Activated naive CD4-positive, alpha-beta T cell treated with anti-CD3 and anti-CD28 coated beads, Interleukin-2, amount 50 U/mL, for 24 hours (primary cell): ENCODE results near the gene MRPS33.
"Not testable (repeated sequence)": the region's sequence is repeated elsewhere in the genome, so short reads cannot be mapped to it uniquely, and the experiment has no call there.

Experiments
- H3K27ac Mint-ChIP-seq: one replicate; pipeline ENCODE4 v1.8.0; 2021; ENCODE audit warnings: mild to moderate bottlenecking, mixed read lengths
- H3K27me3 Mint-ChIP-seq: one replicate; pipeline ENCODE4 v1.8.0; 2021; ENCODE audit warnings: mixed read lengths
- H3K36me3 Mint-ChIP-seq: one replicate; pipeline ENCODE4 v1.8.0; 2021; ENCODE audit warnings: mixed read lengths
- H3K4me1 Mint-ChIP-seq: one replicate; pipeline ENCODE4 v1.8.0; 2021; ENCODE audit warnings: mixed read lengths
- H3K4me3 Mint-ChIP-seq: one replicate; pipeline ENCODE4 v1.8.0; 2021; ENCODE audit warnings: mild to moderate bottlenecking, mixed read lengths
- H3K9me3 Mint-ChIP-seq: one replicate; pipeline ENCODE4 v1.8.0; 2021; ENCODE audit warnings: mixed read lengths

MRPS33 gene

DNA sequence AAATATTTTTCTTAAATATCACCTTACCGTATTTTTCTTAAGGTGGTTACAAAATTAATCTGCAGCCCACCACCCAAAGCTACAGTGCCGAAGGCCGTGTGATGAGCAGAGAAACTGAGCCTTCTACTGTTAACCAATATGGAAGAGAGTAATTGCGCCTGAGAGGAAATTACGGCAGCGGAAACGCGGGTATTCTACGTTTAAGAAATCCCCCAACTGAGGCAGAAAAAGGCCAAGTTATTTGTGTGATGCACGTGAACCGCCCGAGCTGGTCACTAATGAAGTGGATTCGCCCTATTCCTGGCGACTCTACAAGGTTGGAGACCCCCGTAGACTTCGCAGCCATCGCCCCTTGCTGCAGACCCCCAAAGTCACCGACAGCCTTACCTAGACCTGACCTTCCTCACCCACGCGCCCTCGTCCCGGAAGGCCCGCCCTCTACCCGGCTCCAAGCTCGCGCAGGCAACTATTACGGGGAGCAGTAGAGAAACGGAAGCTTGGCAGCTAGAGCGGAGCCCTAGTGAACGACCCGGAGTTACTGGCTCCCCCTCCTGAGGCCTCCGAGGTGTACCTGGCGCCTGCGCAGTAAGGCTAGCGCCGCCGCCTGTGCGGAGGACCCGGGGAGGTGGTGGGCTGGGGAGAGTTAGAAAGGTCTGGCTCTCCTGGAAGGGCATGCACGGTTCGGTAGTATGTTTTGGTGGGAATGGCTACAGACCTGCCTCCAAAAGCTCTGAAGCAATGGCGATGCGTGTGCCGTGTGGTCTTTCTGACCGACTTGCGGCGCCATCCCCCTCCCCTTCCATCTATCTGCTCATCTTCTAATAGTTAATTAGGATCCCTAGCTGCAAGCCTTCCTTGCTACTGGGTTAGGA lies at the start of gene MRPS33:
Gene MRPS33 (minus strand): TSS at position 429 of the 872 bp plus-strand sequence. CDS start 4,319 bp downstream, outside the sequence.
- Mint-ChIP-seq H3K36me3 (peaks cover 8% of the 10 kb centered on the region), H3K27me3 (peaks cover 2% of the 10 kb centered on the region), H3K27ac (peak within 1 kb of the TSS; percentile 100), H3K4me1 (peaks cover 48% of the 10 kb centered on the region), H3K4me3 (peak within 1 kb of the TSS; percentile 98), H3K9me3 (no peaks in the 10 kb centered on the region)

DNA sequence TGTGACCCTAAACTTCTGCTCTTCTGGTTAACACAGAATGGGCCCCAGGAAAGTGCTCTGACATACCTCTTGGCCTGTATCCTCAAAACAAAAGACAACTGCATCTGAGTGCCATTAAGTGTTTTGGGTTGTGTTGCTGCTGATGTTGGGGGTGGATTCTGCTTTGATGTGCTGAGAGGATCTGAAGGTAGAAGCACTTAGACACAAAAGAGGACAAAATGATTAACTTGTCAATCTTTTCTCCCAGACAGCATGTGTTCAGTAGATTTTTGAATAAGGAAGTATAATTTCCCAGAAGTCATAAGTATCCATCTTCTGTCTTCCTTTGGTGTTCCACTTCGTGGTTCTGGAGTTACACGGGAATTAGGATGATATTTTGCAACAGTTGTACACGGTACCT lies 43.0 kb upstream of the MRPS33 start:
- Mint-ChIP-seq H3K27me3 (no peaks in the 10 kb centered on the region), H3K36me3 (peaks cover 1% of the 10 kb centered on the region), H3K9me3 (no peaks in the 10 kb centered on the region), H3K4me3 (no peak overlapping the region), H3K4me1 (peaks cover 16% of the 10 kb centered on the region), H3K27ac (no peak overlapping the region)

DNA sequence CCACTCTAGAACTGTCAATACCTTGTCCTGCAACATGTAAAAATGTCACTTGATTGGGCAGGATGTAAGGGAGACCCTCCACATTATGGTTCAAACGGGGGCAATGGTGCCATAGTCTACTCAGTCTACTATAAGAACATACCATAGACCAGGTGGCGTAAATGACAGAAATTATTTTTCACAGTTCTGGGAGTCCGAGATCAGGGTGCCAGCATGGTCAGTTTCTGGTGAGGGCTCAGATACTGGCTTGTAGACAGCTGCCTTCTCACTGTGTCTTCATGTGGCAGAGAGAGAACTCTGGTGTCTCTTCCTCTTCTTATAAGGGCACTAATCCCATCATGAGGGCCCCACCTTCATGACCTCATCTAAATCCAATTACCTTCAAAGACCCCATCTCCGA lies 40.4 kb upstream of the MRPS33 start:
- no peaks in the 10 kb centered on the region for H3K27me3 Mint-ChIP-seq
- H3K27ac Mint-ChIP-seq = no peak overlapping the region
- H3K4me1 Mint-ChIP-seq = peaks cover 19% of the 10 kb centered on the region
- H3K4me3 Mint-ChIP-seq = no peak overlapping the region
- H3K36me3 Mint-ChIP-seq = peaks cover 1% of the 10 kb centered on the region
- no peaks in the 10 kb centered on the region for H3K9me3 Mint-ChIP-seq

DNA sequence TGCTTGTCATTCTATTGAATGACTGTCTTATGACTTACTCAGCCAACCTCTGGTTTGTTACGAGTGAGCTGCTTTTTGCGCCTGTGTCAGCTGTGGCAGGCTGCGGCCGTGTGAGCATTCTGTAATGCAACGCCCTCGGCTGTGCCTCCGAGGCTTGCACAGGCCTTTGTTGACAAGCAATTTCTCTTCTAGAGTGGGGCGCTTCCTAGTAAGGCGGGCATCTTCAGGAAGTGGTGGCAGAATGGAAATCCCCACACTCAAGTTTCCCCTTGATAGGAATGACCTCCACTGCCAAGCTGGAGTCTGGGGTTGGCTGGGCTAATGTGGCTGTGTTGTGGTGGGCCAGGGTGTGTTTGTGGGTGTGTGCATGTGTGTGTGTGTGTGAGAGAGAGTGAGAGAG lies 38.9 kb upstream of the MRPS33 start:
- H3K4me1 Mint-ChIP-seq = peaks cover 19% of the 10 kb centered on the region
- H3K36me3 Mint-ChIP-seq = peaks cover 3% of the 10 kb centered on the region
- H3K9me3 Mint-ChIP-seq = no peaks in the 10 kb centered on the region
- peak overlapping the region; percentile 62 for H3K4me3 Mint-ChIP-seq
- H3K27ac Mint-ChIP-seq = peak overlapping the region; percentile 94
- no peaks in the 10 kb centered on the region for H3K27me3 Mint-ChIP-seq

DNA sequence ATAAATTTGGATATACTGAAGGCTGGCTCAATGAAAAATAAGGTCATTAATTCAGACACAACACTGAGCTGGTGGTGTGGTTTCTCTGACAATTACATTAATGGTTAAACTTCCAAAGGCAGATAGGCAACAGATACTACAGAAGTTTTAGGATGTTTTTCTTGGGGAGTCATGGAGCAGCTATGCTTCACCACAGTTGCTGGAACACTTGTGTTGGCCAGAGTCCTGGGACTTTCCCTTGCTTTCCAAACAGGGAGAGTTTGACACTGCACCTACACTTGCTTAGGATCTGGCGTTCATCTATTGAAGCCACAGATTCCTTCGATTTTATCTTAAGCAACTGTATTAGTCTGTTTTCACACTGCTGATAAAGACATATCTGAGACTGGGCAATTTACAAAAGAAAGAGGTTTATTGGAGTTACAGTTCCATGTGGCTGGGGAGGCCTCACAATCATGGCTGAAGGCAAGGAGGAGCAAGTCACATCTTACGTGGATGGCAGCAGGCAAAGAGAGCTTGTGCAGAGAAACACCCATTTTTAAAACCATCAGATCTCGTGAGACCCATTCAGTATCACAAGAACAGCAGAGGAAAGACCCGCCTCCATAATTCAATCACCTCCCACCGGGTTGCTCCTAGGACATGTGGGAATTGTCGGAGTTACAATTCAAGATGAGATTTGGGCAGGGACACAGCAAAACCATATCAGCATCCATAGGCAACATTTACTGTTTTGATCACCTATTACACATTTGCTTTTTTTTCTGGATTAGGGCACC lies 31.3 kb upstream of the MRPS33 start:
- H3K36me3 Mint-ChIP-seq = peaks cover 1% of the 10 kb centered on the region
- no peak overlapping the region for H3K27ac Mint-ChIP-seq
- no peaks in the 10 kb centered on the region for H3K9me3 Mint-ChIP-seq
- peaks cover 10% of the 10 kb centered on the region for H3K27me3 Mint-ChIP-seq
- H3K4me1 Mint-ChIP-seq = no peaks in the 10 kb centered on the region
- H3K4me3 Mint-ChIP-seq = no peak overlapping the region

DNA sequence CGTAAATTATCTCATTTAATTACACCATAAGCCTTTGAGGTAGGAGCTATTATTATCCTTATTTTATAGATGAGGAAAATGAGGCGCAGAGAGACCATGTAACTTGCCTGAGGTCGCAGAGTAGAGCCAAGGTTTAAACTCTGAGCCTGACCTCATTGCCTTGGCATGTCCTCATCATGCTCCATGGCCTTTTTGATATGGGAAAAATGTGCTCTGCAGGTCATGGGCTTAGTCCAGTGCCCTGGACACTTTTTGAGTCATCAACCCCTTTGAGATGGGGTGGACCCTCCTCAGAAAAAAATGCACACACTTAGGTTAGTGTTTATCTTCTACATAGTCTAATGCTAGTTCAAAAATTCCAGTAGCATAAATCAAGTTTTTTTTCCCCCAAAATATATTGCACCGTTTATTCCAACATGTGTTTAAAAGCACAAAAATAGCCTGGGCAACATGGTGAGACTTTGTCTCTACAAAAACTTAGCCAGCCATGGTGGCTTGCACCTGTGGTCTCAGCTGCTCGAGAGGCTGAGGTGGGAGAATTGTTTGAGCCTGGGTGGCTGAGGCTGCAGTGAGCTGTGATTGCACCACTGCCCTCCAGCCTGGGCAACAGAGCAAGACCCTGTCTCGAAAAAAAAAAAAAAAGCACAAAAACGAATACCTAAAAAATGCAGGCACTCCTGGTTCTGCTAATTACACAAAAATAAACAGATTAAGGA lies 30.5 kb upstream of the MRPS33 start:
- no peak overlapping the region for H3K27ac Mint-ChIP-seq
- no peaks in the 10 kb centered on the region for H3K4me1 Mint-ChIP-seq
- H3K4me3 Mint-ChIP-seq = no peak overlapping the region
- H3K36me3 Mint-ChIP-seq = peaks cover 1% of the 10 kb centered on the region
- H3K9me3 Mint-ChIP-seq = no peaks in the 10 kb centered on the region
- peaks cover 12% of the 10 kb centered on the region for H3K27me3 Mint-ChIP-seq

DNA sequence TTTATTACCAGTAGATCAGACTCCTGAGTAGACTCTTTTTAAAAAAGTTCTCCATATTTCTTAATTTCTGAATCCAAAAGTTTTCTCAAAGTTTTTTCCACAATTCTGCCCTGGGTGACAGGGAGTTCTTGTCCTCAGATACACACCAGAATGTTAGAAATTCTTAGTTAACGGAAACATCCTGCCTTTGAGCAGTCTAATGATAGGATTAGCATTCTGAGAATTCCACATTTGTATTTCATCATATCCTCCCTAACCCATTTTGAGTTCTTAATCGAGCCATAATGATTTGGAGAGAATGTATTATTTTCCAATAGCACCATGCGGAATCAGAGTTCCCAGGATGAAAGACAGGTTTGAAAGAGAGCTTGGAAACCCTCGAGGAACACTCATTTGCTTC lies 28.9 kb upstream of the MRPS33 start:
- Mint-ChIP-seq H3K27me3 (peaks cover 17% of the 10 kb centered on the region), H3K9me3 (no peaks in the 10 kb centered on the region), H3K27ac (no peak overlapping the region), H3K4me1 (no peaks in the 10 kb centered on the region), H3K4me3 (no peak overlapping the region), H3K36me3 (no peaks in the 10 kb centered on the region)

DNA sequence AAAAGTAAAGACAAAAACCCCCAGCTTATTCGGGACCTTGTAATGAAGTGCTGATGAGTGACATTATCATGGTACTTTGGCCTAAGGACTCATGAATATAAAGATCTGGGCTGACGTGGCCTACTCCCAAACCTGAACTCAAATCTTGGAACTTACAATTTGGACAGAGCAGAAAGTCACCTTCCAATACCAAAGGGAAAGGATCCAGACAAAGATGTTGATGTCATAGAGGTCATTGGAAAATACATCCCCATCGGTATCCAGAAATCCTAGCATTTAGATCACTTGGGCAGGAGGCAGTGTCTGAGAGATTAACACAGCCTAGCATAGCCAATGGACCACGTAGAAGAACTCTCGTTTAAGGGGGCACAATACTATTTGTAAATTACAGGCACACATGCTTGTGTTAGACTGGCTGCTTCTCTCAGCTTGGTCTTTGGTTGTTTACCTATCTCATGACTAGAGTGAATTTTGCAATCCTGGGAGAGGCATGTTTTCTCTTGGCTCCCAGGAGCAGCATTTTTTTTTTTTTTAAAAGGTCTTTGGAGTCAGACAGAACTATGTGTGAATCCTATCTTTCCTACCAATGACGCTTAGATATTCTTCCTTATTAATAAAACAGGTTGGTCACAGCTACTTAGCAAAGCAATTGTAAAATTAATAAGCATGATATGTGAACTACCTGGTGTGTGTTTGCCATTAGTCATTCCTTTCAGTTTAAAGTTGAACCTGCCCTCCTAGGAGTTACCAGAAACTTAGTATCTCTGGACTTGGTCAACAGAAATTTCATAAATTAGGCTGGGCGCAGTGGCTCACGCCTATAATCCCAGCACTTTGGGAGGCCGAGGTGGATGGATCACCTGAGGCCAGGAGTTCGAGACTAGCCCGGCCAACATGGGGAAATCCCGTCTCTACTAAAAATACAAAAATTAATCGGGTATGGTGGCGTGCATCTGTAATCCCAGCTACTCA lies 27.8 kb upstream of the MRPS33 start:
- Mint-ChIP-seq H3K9me3 (no peaks in the 10 kb centered on the region), H3K4me3 (no peak overlapping the region), H3K27ac (no peak overlapping the region), H3K27me3 (peaks cover 17% of the 10 kb centered on the region), H3K36me3 (no peaks in the 10 kb centered on the region), H3K4me1 (no peaks in the 10 kb centered on the region)

DNA sequence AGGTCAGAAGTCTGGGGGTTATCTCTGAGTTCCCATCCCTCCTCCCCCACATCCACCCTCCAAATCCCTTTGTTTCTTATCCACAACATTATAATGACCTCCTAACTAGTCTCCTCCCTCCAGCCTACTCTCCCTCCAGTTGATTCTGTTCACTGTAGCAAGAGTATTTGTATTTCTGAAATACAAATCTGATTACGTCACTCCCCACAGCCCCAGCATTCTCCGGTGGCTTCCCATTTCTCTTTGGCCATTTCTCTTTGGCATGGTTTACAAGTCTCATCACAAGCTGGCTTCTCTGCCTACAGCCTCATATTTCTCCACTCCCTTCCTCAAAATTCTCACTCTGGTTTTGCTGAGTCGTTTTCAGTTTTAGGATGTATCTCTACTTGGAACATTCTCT lies 24.6 kb upstream of the MRPS33 start:
- no peak overlapping the region for H3K4me3 Mint-ChIP-seq
- no peak overlapping the region for H3K27ac Mint-ChIP-seq
- H3K36me3 Mint-ChIP-seq = peaks cover under 1% of the 10 kb centered on the region
- H3K9me3 Mint-ChIP-seq = no peaks in the 10 kb centered on the region
- H3K27me3 Mint-ChIP-seq = peaks cover 15% of the 10 kb centered on the region
- H3K4me1 Mint-ChIP-seq = no peaks in the 10 kb centered on the region

DNA sequence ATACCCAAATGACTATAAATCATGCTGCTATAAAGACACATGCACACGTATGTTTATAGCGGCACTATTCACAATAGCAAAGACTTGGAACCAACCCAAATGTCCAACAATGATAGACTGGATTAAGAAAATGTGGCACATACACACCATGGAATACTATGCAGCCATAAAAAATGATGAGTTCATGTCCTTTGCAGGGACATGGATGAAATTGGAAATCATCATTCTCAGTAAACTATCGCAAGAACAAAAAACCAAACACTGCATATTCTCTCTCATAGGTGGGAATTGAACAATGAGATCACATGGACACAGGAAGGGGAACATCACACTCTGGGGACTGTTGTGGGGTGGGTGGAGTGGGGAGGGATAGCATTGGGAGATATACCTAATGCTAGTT lies 23.3 kb upstream of the MRPS33 start:
- H3K4me1 Mint-ChIP-seq, H3K4me3 Mint-ChIP-seq, H3K27ac Mint-ChIP-seq, H3K36me3 Mint-ChIP-seq, H3K9me3 Mint-ChIP-seq: not testable (repeated sequence)
- H3K27me3 Mint-ChIP-seq = peaks cover 16% of the 10 kb centered on the region

DNA sequence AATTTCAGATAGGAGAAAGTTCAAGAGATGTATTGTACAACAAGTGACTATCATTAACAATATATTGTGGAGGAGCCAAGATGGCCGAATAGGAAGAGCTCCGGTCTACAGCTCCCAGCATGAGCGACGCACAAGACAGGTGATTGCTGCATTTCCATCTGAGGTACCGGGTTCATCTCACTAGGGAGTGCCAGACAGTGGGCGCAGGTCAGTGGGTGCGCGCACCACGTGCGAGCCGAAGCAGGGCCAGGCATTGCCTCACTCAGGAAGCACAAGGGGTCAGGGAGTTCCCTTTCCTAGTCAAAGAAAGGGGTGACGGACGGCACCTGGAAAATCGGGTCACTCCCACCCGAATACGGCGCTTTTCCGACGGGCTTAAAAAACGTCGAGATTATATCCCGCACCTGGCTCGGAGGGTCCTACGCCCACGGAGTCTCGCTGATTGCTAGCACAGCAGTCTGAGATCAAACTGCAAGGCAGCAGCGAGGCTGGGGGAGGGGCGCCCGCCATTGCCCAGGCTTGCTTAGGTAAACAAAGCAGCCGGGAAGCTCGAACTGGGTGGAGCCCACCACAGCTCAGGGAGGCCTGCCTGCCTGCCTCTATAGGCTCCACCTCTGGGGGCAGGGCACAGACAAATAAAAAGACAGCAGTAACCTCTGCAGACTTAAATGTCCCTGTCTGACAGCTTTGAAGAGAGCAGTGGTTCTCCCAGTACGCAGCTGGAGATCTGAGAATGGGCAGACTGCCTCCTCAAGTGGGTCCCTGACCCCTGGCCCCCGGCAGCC lies 18.0 kb upstream of the MRPS33 start:
- not testable (repeated sequence) for H3K9me3 Mint-ChIP-seq, H3K4me1 Mint-ChIP-seq, H3K36me3 Mint-ChIP-seq, H3K27ac Mint-ChIP-seq, H3K4me3 Mint-ChIP-seq
- H3K27me3 Mint-ChIP-seq = peaks cover 14% of the 10 kb centered on the region

DNA sequence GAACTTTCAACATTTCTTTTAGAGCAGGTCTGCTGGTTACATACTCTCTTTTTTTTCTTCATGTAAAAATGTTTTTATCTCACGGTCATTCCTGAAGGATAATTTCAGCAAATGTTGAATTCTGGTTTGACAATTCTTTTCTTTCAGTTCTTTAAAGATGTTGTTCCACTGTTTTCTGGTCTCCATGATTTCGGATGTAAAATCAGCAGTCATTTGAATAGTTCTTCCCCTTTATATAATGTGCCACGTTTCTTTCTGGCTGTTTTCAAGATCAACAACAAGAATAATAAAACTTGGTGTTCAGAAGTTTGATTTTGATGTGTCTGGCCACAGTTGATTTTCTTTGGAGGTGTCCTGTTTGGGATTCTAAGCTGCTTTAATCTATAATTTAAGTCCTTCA lies 14.0 kb upstream of the MRPS33 start:
- peaks cover 5% of the 10 kb centered on the region for H3K4me1 Mint-ChIP-seq
- H3K27me3 Mint-ChIP-seq = peaks cover 10% of the 10 kb centered on the region
- no peak overlapping the region for H3K4me3 Mint-ChIP-seq
- H3K9me3 Mint-ChIP-seq = peaks cover 14% of the 10 kb centered on the region
- no peak overlapping the region for H3K27ac Mint-ChIP-seq
- peaks cover 6% of the 10 kb centered on the region for H3K36me3 Mint-ChIP-seq

DNA sequence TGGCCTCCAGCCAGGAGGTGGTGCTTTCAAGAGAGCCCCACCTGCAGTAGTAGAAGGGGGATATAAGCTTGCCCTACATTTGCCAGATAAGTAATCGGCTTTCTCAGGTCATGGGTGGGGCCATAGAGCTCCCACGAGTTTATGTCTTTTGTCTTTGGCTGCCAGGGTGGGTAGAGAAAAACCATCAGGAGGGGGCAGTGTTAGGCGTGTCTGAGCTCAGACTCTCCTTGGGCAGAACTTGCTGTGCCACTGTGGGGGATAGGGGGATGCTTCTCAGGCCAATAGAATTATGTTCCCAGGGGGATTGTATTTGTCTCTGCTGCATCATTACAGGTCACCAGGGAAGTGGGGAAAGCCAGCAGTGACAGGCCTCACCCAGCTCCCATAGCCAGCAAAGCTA lies 12.3 kb upstream of the MRPS33 start:
- Mint-ChIP-seq H3K36me3 (peaks cover 6% of the 10 kb centered on the region), H3K4me3 (no peak overlapping the region), H3K27ac (no peak overlapping the region), H3K4me1 (peaks cover 20% of the 10 kb centered on the region), H3K9me3 (peaks cover 14% of the 10 kb centered on the region), H3K27me3 (peaks cover 6% of the 10 kb centered on the region)

DNA sequence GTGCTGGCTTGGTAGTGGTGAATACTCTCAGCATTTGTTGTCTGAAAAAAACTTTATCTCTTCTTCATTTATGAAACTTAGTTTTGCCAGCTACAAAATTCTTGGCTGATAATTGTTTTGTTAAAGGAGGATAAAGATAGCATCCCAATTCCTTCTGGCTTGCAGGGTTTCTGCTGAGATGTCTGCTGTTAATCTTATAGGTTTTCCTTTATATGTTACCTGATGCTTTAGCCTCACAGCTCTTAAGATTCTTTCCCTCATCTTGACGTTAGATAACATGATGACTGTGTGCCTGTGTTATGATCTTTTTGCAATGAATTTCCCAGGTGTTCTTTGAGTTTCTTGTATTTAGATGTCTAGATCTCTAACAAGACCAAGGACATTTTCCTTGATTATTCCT lies 9.9 kb upstream of the MRPS33 start:
- Mint-ChIP-seq H3K4me3 (no peak overlapping the region), H3K27me3 (peaks cover 2% of the 10 kb centered on the region), H3K36me3 (peaks cover 6% of the 10 kb centered on the region), H3K4me1 (peaks cover 20% of the 10 kb centered on the region), H3K9me3 (peaks cover 13% of the 10 kb centered on the region), H3K27ac (no peak overlapping the region)
